Stomach (tissue), 9 donors: ENCODE measurements around the gene FXN. TPM values are rescaled to one million over a fixed set of nuclear protein-coding genes. Genes with fewer than 3 reads are reported as not detected.

Experiments
- DNase-seq, 2 donors: peaks; one replicate each; pipeline versions ENCODE4 v3.0.0 to v3.0.0-alpha.2; 2013 to 2019
- H3K27ac ChIP-seq, 5 donors: fragments of 200-600 bp in 4 of 5; sonication (generic) in 4 of 5; one replicate each; pipeline ENCODE4 v1.5.1; 2013 to 2019; ENCODE audit warnings: mild to moderate bottlenecking in 1 of 5, moderate library complexity in 1 of 5
- H3K27me3 ChIP-seq, 3 donors: fragments of 200-600 bp; sonication (generic); one replicate each; pipeline ENCODE4 v1.5.1; 2017 to 2019; ENCODE audit warnings: mixed run types in 1 of 3
- H3K36me3 ChIP-seq, 4 donors: fragments of 200-600 bp; sonication (generic); 1 replicate in 3 of 4; 2 replicates in 1 of 4; pipeline ENCODE4 v1.5.1; 2016 to 2019
- H3K4me1 ChIP-seq, 4 donors: fragments of 200-600 bp; sonication (generic); one replicate each; pipeline ENCODE4 v1.5.1; 2016 to 2019
- H3K4me3 ChIP-seq, 4 donors: fragments of 200-600 bp; sonication (generic) in 3 of 4; one replicate each; pipeline ENCODE4 v1.5.1; 2016 to 2019; ENCODE audit warnings: mild to moderate bottlenecking in 1 of 4
- H3K9me3 ChIP-seq, 4 donors: fragments of 200-600 bp; sonication (generic); one replicate each; pipeline ENCODE4 v1.5.1; 2016 to 2019
- CTCF ChIP-seq, 7 experiments: fragments of 450-650 bp in 4 of 7; fragments of 200-600 bp in 3 of 7; sonication (generic) in 3 of 7; IDR thresholded peaks; one replicate each; pipeline ENCODE4 v1.5.1; 2016 to 2019; ENCODE audit warnings: antibody characterized with exemption in 7 of 7, control low read depth in 2 of 7, mild to moderate bottlenecking in 1 of 7
- EP300 ChIP-seq: sonication (generic); formaldehyde crosslinking; IDR thresholded peaks from one replicate; pipeline ENCODE4 v1.6.1; 2017; ENCODE audit warnings: antibody characterized with exemption
- POLR2A ChIP-seq, 4 donors: fragments of 450-650 bp; IDR thresholded peaks; one replicate each; pipeline ENCODE4 v1.6.1; 2016; ENCODE audit warnings: antibody characterized with exemption in 4 of 4, control low read depth in 2 of 4, mild to moderate bottlenecking in 1 of 4, moderate library complexity in 1 of 4
- POLR2AphosphoS5 ChIP-seq, 3 donors: sonication (generic); formaldehyde crosslinking; IDR thresholded peaks; one replicate each; pipeline ENCODE4 v1.6.1; 2016; ENCODE audit warnings: antibody characterized with exemption in 3 of 3
- WGBS, 5 donors: extraction: QIAGEN DNeasy Blood & Tissue Kit in 3 of 5; methylation state at CpG; one replicate each; pipeline versions ENCODE4 v1.1.5 to v1.1.7; 2013 to 2018; 5-methylcytosine and 5-hydroxymethylcytosine counted together
- intact Hi-C: fragments of 100-400 bp; cut with DNase I; formaldehyde crosslinking; loops from one replicate; pipeline ENCODE4 v1.15.1; 2023; ENCODE audit warnings: low total_unique reads
- polyA plus RNA-seq, 3 donors: library from polyadenylated mRNA; stranded (reverse); fragments of 200-250 nt; gene quantifications; one replicate each; pipeline ENCODE4 v1.2.3, GENCODE V29; 2013
- total RNA-seq, 5 donors: library from RNA; depleted of rRNA; stranded (reverse); fragments of >200 nt; gene quantifications; one replicate each; pipeline versions ENCODE4 v1.1.0 to v1.2.3, GENCODE V29; 2014 to 2016
- donor health status: healthy with polysubstance abuse.
- donor health status: Bipolar disorder and iron deficiency.
- donor health status: healthy.

The FXN gene
- total and polyA plus RNA-seq, 8 donors, result 0.58 to 15.3 (median 4.1) TPM

GRCh38 chr9:69014013-69014412 is 21.5 kb upstream of the FXN start, which contains the start of gene PRKACG:
TSS of gene PRKACG (minus strand) at chr9:69014113. CDS start at chr9:69014092, 21 bp downstream.
- WGBS, 5 donors, result 96 to 98% (median 97%) methylated on average over 16 to 29 of the region's 29 CpGs

GRCh38 chr9:69016191-69017096 is 19.1 kb upstream of the FXN start:
- TF ChIP-seq POLR2A (IDR thresholded peaks at IDR 0.05), result no peak
- TF ChIP-seq CTCF (IDR thresholded peaks at IDR 0.05), result no peak
- no peak for TF ChIP-seq EP300
- TF ChIP-seq POLR2AphosphoS5 (IDR thresholded peaks at IDR 0.05), result no peak
- Histone ChIP-seq H3K27me3 (no peaks in the 10 kb centered on the region), H3K4me1 (peaks cover 0 to 7% (median 0%) of the 10 kb centered on the region in 4 donors), H3K4me3 (no peak overlapping the region), H3K36me3 (no peaks in the 10 kb centered on the region), H3K27ac (no peak overlapping the region), H3K9me3 (no peaks in the 10 kb centered on the region)
- no peak for DNase-seq
- intact Hi-C loops, result no loop called here
- WGBS, 5 donors, result 60 to 73% (median 67%) methylated on average over 5 of the region's 5 CpGs

More at GRCh38 chr9:69014013-69014412, 21.5 kb upstream of the FXN start, which contains the start of gene PRKACG:
- no peaks in the 10 kb centered on the region for H3K27me3 ChIP-seq
- no peak for DNase-seq
- no peaks in the 10 kb centered on the region for H3K9me3 ChIP-seq
- no peak within 1 kb of the TSS for H3K4me3 ChIP-seq
- H3K4me1 ChIP-seq, result peaks cover 0 to 7% (median 0%) of the 10 kb centered on the region in 4 donors
- intact Hi-C loops, result no loop called here
- no peaks in the 10 kb centered on the region for H3K36me3 ChIP-seq
- TF ChIP-seq CTCF (IDR thresholded peaks at IDR 0.05) (no peak), EP300 (no peak), POLR2A (IDR thresholded peaks at IDR 0.05) (no peak), POLR2AphosphoS5 (IDR thresholded peaks at IDR 0.05) (no peak)
- no peak within 1 kb of the TSS for H3K27ac ChIP-seq

- no peaks in the 10 kb centered on the region for H3K36me3 ChIP-seq
Measured at GRCh38 chr9:69018737-69019136, 16.8 kb upstream of the FXN start.

More at GRCh38 chr9:69018737-69019136, 16.8 kb upstream of the FXN start:
- DNase-seq, result no peak
- intact Hi-C loops, result no loop called here
- Histone ChIP-seq H3K4me1 (peaks cover 0 to 14% (median 2%) of the 10 kb centered on the region in 4 donors), H3K9me3 (no peaks in the 10 kb centered on the region), H3K4me3 (no peak overlapping the region), H3K27ac (no peak overlapping the region), H3K27me3 (no peaks in the 10 kb centered on the region)
- TF ChIP-seq EP300 (no peak), CTCF (IDR thresholded peaks at IDR 0.05) (no peak), POLR2A (IDR thresholded peaks at IDR 0.05) (no peak)
- WGBS, 5 donors, result 74 to 80% (median 76%) methylated on average over 5 of the region's 5 CpGs
